Hepatocyte (in vitro differentiated cells): ENCODE results near the gene DUS2. TPM values are rescaled to one million over a fixed set of nuclear protein-coding genes. Genes with fewer than 3 reads are reported as not detected.
"Not testable (repeated sequence)": the region's sequence is repeated elsewhere in the genome, so short reads cannot be mapped to it uniquely, and the experiment has no call there.

ENCODE experiments used
- DNase-seq: peaks from one replicate; pipeline ENCODE4 v3.0.0-alpha.2; 2016; ENCODE audit warnings: low spot score
- H2AFZ ChIP-seq: fragments of 200-600 bp; sonication (generic); 2 replicates; pipeline ENCODE4 v1.6.0; 2016; ENCODE audit warnings: antibody characterized with exemption, mild to moderate bottlenecking
- H3K27ac ChIP-seq: fragments of 200-600 bp; sonication (generic); 2 replicates; pipeline ENCODE4 v1.5.1; 2016; ENCODE audit warnings: mild to moderate bottlenecking
- H3K27me3 ChIP-seq: fragments of 200-600 bp; sonication (generic); 2 replicates; pipeline ENCODE4 v1.6.1; 2016
- H3K36me3 ChIP-seq: fragments of 200-600 bp; sonication (generic); replicated peaks from 2 replicates; pipeline ENCODE4 v1.5.1; 2016; ENCODE audit warnings: low read depth; ENCODE audit not compliant: insufficient read depth
- H3K4me1 ChIP-seq: fragments of 200-600 bp; sonication (generic); 2 replicates; pipeline ENCODE4 v1.5.1; 2016; ENCODE audit warnings: mild to moderate bottlenecking, moderate library complexity; ENCODE audit not compliant: insufficient read depth
- H3K4me2 ChIP-seq: fragments of 200-600 bp; sonication (generic); 2 replicates; pipeline ENCODE4 v1.6.0; 2016
- H3K4me3 ChIP-seq: fragments of 200-600 bp; sonication (generic); 2 replicates; pipeline ENCODE4 v1.5.1; 2016; ENCODE audit warnings: mild to moderate bottlenecking
- H3K79me2 ChIP-seq: fragments of 200-600 bp; sonication (generic); 2 replicates; pipeline ENCODE4 v1.6.0; 2017; ENCODE audit warnings: mild to moderate bottlenecking
- H3K9me2 ChIP-seq: fragments of 200-600 bp; sonication (generic); replicated peaks from 2 replicates; pipeline ENCODE4 v1.6.0; 2017; ENCODE audit warnings: mild to moderate bottlenecking; ENCODE audit not compliant: insufficient read depth
- H3K9me3 ChIP-seq: fragments of 200-600 bp; sonication (generic); 2 replicates; pipeline ENCODE4 v1.5.1; 2016; ENCODE audit warnings: low read depth, mild to moderate bottlenecking
- H4K20me1 ChIP-seq: fragments of 200-600 bp; sonication (generic); 2 replicates; pipeline ENCODE4 v1.6.0; 2016; ENCODE audit warnings: mild to moderate bottlenecking; ENCODE audit not compliant: insufficient read depth, poor library complexity, severe bottlenecking
- CTCF ChIP-seq: fragments of 200-600 bp; sonication (generic); IDR thresholded peaks from 2 replicates; pipeline ENCODE4 v1.5.1; 2016; ENCODE audit warnings: antibody characterized with exemption, mild to moderate bottlenecking; ENCODE audit not compliant: poor library complexity
- EZH2 ChIP-seq: fragments of 200-600 bp; sonication (generic); IDR thresholded peaks from 2 replicates; pipeline ENCODE4 v1.6.1; 2016; ENCODE audit warnings: antibody characterized with exemption, mild to moderate bottlenecking, borderline replicate concordance
- EZH2phosphoT487 ChIP-seq: fragments of 200-600 bp; sonication (generic); IDR thresholded peaks from one replicate; pipeline ENCODE4 v1.6.1; 2018; ENCODE audit warnings: antibody characterized with exemption, mild to moderate bottlenecking, low read depth, moderate library complexity; ENCODE audit not compliant: unreplicated experiment, severe bottlenecking
- WGBS: methylation state at CpG from one replicate; pipeline ENCODE4 v1.1.6; 2016; ENCODE audit warnings: low lambda C conversion rate; ENCODE audit errors: missing lambda C conversion rate; 5-methylcytosine and 5-hydroxymethylcytosine counted together
- polyA plus RNA-seq: library from polyadenylated mRNA; unstranded; fragments of >200 nt; fragmentation: Nextera tagmentation; extraction: Ambion mirVana; gene quantifications from 2 replicates; pipeline ENCODE4 v1.2.1, GENCODE V29; 2016
- total RNA-seq: library from RNA; depleted of rRNA; stranded (reverse); fragments of >200 nt; gene quantifications from 2 replicates; pipeline ENCODE4 v1.2.3, GENCODE V29; 2014

The DUS2 gene
- total and polyA plus RNA-seq, 2 experiments from 2014 or later: 11.8 to 18.0 TPM

GRCh38 chr16:68097895-68098294, 74.8 kb downstream of the DUS2 start:
- Histone ChIP-seq H3K27me3 (no peaks in the 10 kb centered on the region), H4K20me1 (peaks cover 40% of the 10 kb centered on the region), H3K36me3 (no peaks in the 10 kb centered on the region), H3K9me2 (no peaks in the 10 kb centered on the region), H2AFZ (no peak overlapping the region), H3K4me1 (no peaks in the 10 kb centered on the region), H3K79me2 (peaks cover 99% of the 10 kb centered on the region), H3K4me2 (no peak overlapping the region), H3K4me3 (no peak overlapping the region), H3K9me3 (no peaks in the 10 kb centered on the region), H3K27ac (no peak overlapping the region)
- WGBS: 94% methylated on average over 3 of the region's 3 CpGs
- TF ChIP-seq EZH2phosphoT487 (no peak), EZH2 (no peak), CTCF (no peak)
- DNase-seq: no peak

- no peaks in the 10 kb centered on the region for H3K9me3 ChIP-seq
- H4K20me1 ChIP-seq: peaks cover 23% of the 10 kb centered on the region
- WGBS: 98% methylated on average over 4 of the region's 4 CpGs
- H3K4me2 ChIP-seq: no peak overlapping the region
- no peaks in the 10 kb centered on the region for H3K4me1 ChIP-seq
- no peak overlapping the region for H3K27ac ChIP-seq
- H2AFZ ChIP-seq: no peak overlapping the region
- TF ChIP-seq EZH2phosphoT487: no peak
- no peaks in the 10 kb centered on the region for H3K9me2 ChIP-seq
- no peak overlapping the region for H3K4me3 ChIP-seq
- no peaks in the 10 kb centered on the region for H3K36me3 ChIP-seq
- H3K27me3 ChIP-seq: no peaks in the 10 kb centered on the region
- H3K79me2 ChIP-seq: peaks cover 99% of the 10 kb centered on the region
- no peak for DNase-seq
These were observed 77.4 kb downstream of the DUS2 start for GRCh38 chr16:68100488-68100887.

GRCh38 chr16:68105611-68106010, 82.5 kb downstream of the DUS2 start:
- TF ChIP-seq EZH2: no peak
- TF ChIP-seq EZH2phosphoT487: no peak
- no peak for TF ChIP-seq CTCF
- Histone ChIP-seq H3K79me2 (peaks cover 100% of the 10 kb centered on the region), H3K4me3 (no peak overlapping the region), H3K36me3 (no peaks in the 10 kb centered on the region), H3K9me3 (no peaks in the 10 kb centered on the region), H3K4me2 (no peak overlapping the region), H3K4me1 (no peaks in the 10 kb centered on the region), H3K9me2 (no peaks in the 10 kb centered on the region), H4K20me1 (peaks cover 3% of the 10 kb centered on the region), H3K27me3 (no peaks in the 10 kb centered on the region), H3K27ac (no peak overlapping the region), H2AFZ (no peak overlapping the region)
- 94% methylated on average over 3 of the region's 3 CpGs for WGBS
- DNase-seq: no peak

GRCh38 chr16:68107230-68107928, 84.3 kb downstream of the DUS2 start:
- H3K4me3 ChIP-seq, H3K9me3 ChIP-seq, H3K4me1 ChIP-seq, H3K9me2 ChIP-seq, H3K36me3 ChIP-seq, H3K4me2 ChIP-seq, H3K27me3 ChIP-seq, H2AFZ ChIP-seq, H4K20me1 ChIP-seq, H3K27ac ChIP-seq, DNase-seq: not testable (repeated sequence)
- peaks cover 100% of the 10 kb centered on the region for H3K79me2 ChIP-seq
- 98% methylated on average over 9 of the region's 9 CpGs for WGBS

GRCh38 chr16:68109156-68109555, 86.1 kb downstream of the DUS2 start:
- H3K9me2 ChIP-seq, DNase-seq, H3K4me2 ChIP-seq, H3K9me3 ChIP-seq, H2AFZ ChIP-seq, H3K27ac ChIP-seq, H3K36me3 ChIP-seq, H3K4me3 ChIP-seq, H3K27me3 ChIP-seq, H3K4me1 ChIP-seq: not testable (repeated sequence)
- WGBS: 97% methylated on average over 5 of the region's 5 CpGs
- peaks cover 25% of the 10 kb centered on the region for H4K20me1 ChIP-seq
- H3K79me2 ChIP-seq: peaks cover 99% of the 10 kb centered on the region

GRCh38 chr16:68110611-68111010, 87.5 kb downstream of the DUS2 start:
- H3K27me3 ChIP-seq, H3K27ac ChIP-seq, H3K4me3 ChIP-seq, H3K9me2 ChIP-seq, H3K9me3 ChIP-seq, H2AFZ ChIP-seq, H3K4me2 ChIP-seq, H3K36me3 ChIP-seq, H3K4me1 ChIP-seq, DNase-seq: not testable (repeated sequence)
- WGBS: 93% methylated on average over 2 of the region's 2 CpGs
- Histone ChIP-seq H3K79me2 (peaks cover 99% of the 10 kb centered on the region), H4K20me1 (peaks cover 33% of the 10 kb centered on the region)
